NT2/D1 (cell line): ENCODE data around the gene NHS.

Source experiments
- DNase-seq: peaks from one replicate; pipeline ENCODE4 v3.0.0-alpha.2; 2011; ENCODE audit warnings: low read depth, low spot score
- H3K27me3 ChIP-seq: 2 replicates; pipeline ENCODE4 v1.6.0; 2011; ENCODE audit warnings: mild to moderate bottlenecking; ENCODE audit not compliant: insufficient read length, insufficient read depth
- H3K36me3 ChIP-seq: 2 replicates; pipeline ENCODE4 v1.6.1; 2011; ENCODE audit warnings: mild to moderate bottlenecking, low read length, mixed read lengths; ENCODE audit not compliant: insufficient read depth, insufficient read length
- H3K4me1 ChIP-seq: 2 replicates; pipeline ENCODE4 v1.5.1; 2011; ENCODE audit not compliant: insufficient read depth, insufficient read length
- H3K4me3 ChIP-seq: 2 replicates; pipeline ENCODE4 v1.5.1; 2011; ENCODE audit warnings: low read depth; ENCODE audit not compliant: insufficient read length
- H3K9ac ChIP-seq: 2 replicates; pipeline ENCODE4 v1.6.0; 2011; ENCODE audit warnings: low read depth; ENCODE audit not compliant: insufficient read length
- H3K9me3 ChIP-seq: 2 replicates; pipeline ENCODE4 v1.5.1; 2011; ENCODE audit warnings: mild to moderate bottlenecking, low read length; ENCODE audit not compliant: insufficient read depth
- SUZ12 ChIP-seq: IDR thresholded peaks from 2 replicates; pipeline ENCODE4 v1.6.1; 2011; ENCODE audit not compliant: insufficient read length, insufficient read depth; ENCODE audit errors: extremely low read depth
- YY1 ChIP-seq: IDR thresholded peaks from 2 replicates; pipeline ENCODE4 v1.6.1; 2011; ENCODE audit not compliant: insufficient read length, insufficient read depth
- ZNF274 ChIP-seq: IDR thresholded peaks from 2 replicates; pipeline ENCODE4 v1.6.1; 2011; ENCODE audit warnings: mild to moderate bottlenecking, low read depth, low read length

Gene NHS

DNA sequence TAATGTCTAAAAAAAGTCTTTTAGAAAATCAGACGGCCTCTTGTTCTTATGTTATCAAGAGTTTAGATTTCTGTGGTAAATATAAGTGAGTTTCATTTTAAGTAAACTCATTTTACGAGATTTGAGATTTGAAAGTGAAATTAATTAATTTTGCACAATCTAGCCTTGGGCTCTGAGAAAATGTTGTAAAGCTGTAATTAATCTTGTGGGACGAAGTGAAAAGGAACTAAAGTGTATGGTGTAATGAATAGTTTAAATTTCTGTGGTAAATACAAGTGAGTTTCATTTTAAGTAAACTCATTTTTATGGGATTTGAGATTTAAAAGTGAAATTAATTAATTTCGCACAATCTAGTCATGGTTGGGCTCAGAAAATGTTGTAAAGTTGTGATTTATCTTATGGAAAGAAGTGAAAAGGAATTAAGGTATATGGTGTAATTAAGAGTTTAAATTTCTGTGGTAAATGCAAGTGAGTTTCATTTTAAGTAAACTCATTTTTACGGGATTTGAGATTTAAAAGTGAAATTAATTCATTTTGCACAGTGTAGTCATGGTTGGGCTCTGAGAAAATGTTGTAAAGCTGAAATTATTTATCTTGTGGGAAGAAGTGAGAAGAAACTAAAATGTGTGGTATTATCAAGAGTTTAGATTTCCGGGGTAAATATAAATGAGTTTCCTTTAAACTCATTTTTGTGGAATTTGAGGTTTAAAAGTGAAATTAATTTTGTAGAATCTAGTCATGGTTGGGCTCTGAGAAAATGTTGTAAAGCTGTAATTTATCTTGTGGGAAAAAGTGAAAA, 363.9 kb downstream of the NHS start:
- H3K9me3 ChIP-seq = no peaks in the 10 kb centered on the region
- peak overlapping the region; percentile 79 for H3K4me3 ChIP-seq
- H3K27me3 ChIP-seq = peaks cover 6% of the 10 kb centered on the region
- peak overlapping the region; percentile 8 for H3K9ac ChIP-seq
- no peaks in the 10 kb centered on the region for H3K36me3 ChIP-seq
- no peak for DNase-seq
- H3K4me1 ChIP-seq = no peaks in the 10 kb centered on the region
- TF ChIP-seq ZNF274 (no peak), YY1 (no peak), SUZ12 (no peak)

DNA sequence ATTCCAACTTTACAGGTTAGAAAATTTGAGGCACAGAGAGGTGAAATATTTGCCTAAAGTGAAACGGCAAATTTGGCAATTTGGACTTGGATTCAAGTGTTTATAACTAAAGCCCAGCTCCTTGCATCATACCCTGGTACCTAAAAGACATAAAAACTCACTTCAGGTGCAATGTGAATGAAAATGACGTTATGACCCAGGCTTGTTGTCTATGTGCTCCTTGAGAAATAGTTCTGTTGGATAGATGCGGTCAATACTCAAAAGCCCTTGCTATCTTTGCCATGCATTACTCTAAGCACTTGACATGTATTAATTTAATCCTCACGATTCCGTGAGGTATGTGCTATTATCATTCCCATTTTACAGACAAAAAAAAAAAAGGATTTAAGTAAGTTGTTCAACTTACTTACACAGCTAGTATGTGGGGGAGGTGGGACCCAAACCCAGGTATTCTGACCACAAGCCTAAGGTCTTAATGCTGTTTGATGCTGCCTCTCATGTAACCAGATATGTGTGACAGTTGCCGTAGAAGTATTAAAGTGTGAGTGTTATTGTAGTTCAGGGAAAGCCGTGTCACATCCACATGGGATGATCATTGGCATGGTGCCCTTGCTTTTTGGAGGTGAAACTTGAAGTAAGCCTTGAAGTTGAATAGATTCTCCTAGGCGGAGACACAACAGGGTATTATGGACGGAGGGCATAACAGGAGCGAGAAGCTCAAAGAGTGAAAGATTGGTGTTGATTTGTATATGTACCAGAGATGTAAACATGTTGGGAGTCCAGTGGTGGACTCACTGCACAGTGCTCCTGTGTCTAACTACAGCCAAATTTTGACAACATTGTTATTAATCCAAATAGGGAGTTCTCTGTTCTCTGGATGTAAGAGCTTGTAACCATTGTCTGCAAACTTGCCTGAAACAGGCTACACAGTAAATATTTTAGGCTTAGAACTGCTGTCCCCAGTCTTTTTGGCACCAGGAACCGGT, 365.4 kb downstream of the NHS start:
- H3K4me1 ChIP-seq = no peaks in the 10 kb centered on the region

DNA sequence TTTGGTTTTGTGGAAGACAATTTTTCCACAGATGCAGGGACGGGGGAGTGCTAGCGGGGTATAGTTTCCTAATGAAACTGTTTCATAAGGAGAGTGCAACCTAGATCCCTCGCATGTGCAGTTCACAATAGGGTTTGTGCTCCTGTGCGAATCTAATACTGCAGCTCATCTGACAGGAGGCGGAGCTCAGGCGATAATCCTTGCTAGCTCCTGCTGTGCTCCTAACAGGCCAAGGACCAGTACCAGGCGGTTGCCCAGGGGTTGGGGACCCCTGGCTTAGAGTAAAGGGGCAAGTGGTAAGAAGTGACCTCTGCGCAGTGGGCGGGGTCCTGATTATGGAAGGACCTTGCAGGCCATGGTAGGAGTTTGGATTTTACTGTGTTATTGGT, 366.1 kb downstream of the NHS start:
- no peaks in the 10 kb centered on the region for H3K4me1 ChIP-seq
- no peak for TF ChIP-seq SUZ12
- TF ChIP-seq ZNF274 = no peak
- TF ChIP-seq YY1 = no peak
- H3K9me3 ChIP-seq = no peaks in the 10 kb centered on the region
- DNase-seq = no peak
- H3K9ac ChIP-seq = no peak overlapping the region
- no peaks in the 10 kb centered on the region for H3K36me3 ChIP-seq
- H3K27me3 ChIP-seq = peaks cover 6% of the 10 kb centered on the region
- no peak overlapping the region for H3K4me3 ChIP-seq

More for the DNA sequence above, 365.4 kb downstream of the NHS start:
- Histone ChIP-seq H3K9me3 (no peaks in the 10 kb centered on the region), H3K36me3 (no peaks in the 10 kb centered on the region), H3K9ac (no peak overlapping the region), H3K4me3 (no peak overlapping the region), H3K27me3 (peaks cover 6% of the 10 kb centered on the region)
- no peak for TF ChIP-seq ZNF274
- TF ChIP-seq YY1 = no peak
- no peak for TF ChIP-seq SUZ12
- DNase-seq = no peak

DNA sequence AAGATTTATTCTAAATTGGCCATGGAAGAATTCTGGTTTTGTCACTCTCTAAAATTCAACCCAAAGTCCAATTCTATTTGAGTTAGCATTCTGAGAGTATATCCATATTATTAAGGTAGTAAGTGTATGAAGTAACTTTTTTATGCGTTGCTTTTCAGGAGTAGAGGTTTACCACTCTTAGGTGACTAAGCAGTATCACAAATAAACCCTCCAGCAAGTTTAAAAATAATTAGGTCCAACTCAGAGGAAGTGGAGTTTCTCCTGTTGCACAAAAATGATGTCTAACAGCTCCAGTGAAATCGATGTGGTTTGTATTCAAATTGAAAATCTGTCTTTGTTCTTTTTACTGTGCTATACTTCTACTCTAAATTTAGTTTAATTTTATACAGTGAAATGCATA, 368.9 kb downstream of the NHS start:
- Histone ChIP-seq H3K4me1 (no peaks in the 10 kb centered on the region), H3K36me3 (no peaks in the 10 kb centered on the region), H3K27me3 (peaks cover 3% of the 10 kb centered on the region), H3K9ac (no peak overlapping the region), H3K9me3 (no peaks in the 10 kb centered on the region), H3K4me3 (no peak overlapping the region)
- no peak for TF ChIP-seq ZNF274
- TF ChIP-seq YY1 = no peak
- TF ChIP-seq SUZ12 = no peak
- DNase-seq = no peak

DNA sequence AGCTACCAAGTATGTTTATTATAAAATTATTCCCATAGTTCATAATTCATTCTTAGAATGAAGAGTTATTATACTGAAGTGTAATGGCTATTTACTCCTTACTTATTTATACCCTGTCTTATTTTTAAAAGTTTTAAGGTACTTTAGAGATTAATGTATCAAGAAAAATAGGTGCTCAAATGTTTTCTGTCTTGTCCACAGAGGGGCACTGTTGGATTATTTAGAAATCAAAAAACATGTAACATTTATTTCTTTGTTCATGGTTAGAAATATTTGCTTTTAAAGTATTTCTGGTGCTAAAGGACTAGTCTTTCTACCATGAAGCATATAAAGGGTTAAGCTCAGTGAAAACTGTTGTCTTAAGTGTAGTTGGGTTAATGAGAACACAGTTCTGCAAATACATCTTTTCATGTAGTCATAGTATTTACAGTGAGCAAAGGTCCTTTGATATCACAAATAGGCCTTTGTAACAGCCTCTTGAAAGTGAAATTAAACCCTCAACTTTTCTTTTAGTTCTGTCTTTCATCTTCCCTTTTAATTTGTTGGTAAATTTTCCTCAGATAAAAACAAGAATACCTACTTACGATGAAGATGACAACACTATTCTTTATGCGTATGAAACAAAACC, 370.0 kb downstream of the NHS start:
- TF ChIP-seq SUZ12 = no peak
- TF ChIP-seq ZNF274 = no peak
- TF ChIP-seq YY1 = no peak
- no peak overlapping the region for H3K4me3 ChIP-seq
- H3K36me3 ChIP-seq = peaks cover 2% of the 10 kb centered on the region
- H3K9me3 ChIP-seq = no peaks in the 10 kb centered on the region
- DNase-seq = no peak
- H3K27me3 ChIP-seq = no peaks in the 10 kb centered on the region
- H3K4me1 ChIP-seq = no peaks in the 10 kb centered on the region
- no peak overlapping the region for H3K9ac ChIP-seq

DNA sequence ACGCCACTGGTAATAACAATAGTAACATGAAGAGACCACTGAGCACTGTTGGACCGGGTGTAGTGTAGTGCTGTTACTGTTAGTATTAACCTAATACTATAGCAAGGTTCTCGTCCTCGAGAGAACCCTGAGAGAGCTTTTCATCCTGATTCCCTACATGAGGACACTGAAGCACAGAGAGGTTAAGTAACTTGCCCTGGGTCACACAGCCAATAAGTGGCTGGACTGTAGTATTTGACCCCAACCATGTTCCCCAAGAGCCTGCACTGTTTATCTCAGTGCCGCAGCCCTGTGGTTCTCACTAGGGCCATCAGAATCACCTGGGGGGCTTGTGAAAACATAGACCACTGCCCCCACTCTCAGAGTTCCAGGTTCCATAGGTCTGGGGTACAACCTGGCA, 372.7 kb downstream of the NHS start:
- TF ChIP-seq ZNF274 (no peak), YY1 (no peak), SUZ12 (no peak)
- H3K9ac ChIP-seq = no peak overlapping the region
- no peaks in the 10 kb centered on the region for H3K4me1 ChIP-seq
- H3K36me3 ChIP-seq = peaks cover 3% of the 10 kb centered on the region
- H3K27me3 ChIP-seq = no peaks in the 10 kb centered on the region
- no peak for DNase-seq
- H3K9me3 ChIP-seq = no peaks in the 10 kb centered on the region
- H3K4me3 ChIP-seq = no peak overlapping the region

DNA sequence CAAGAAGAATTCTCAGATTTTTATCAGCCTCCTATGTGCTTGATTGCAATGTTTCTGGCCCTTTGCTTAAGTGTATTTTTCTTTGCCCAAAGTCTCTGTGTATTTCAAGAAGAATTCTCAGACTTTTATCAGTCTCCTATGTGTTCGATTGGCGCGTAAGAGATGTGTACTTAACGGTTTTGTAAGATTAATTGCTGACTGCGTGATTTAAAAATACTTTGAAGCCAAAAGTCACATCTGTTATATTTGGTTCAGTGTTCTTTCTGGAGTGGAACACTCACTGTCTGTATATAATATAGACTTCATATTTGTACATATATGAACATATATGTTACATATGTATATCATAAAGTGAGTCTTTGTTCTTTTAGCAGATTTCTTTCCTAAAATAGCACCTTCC, 373.7 kb downstream of the NHS start:
- Histone ChIP-seq H3K4me1 (no peaks in the 10 kb centered on the region), H3K36me3 (peaks cover 3% of the 10 kb centered on the region), H3K4me3 (no peak overlapping the region), H3K9ac (no peak overlapping the region), H3K27me3 (no peaks in the 10 kb centered on the region), H3K9me3 (no peaks in the 10 kb centered on the region)
- TF ChIP-seq ZNF274 = no peak
- TF ChIP-seq YY1 = no peak
- TF ChIP-seq SUZ12 = no peak
- no peak for DNase-seq
